Activated T-helper 1 cell treated with anti-CD3 and anti-CD28 coated beads, Interleukin-2, amount 50 U/mL, for 16 hours (primary cell): ENCODE data around the gene NDUFB4.
"Not testable (repeated sequence)": the region's sequence is repeated elsewhere in the genome, so short reads cannot be mapped to it uniquely, and the experiment has no call there.

Experiments used
- DNase-seq, 2 donors: peaks; one replicate each; pipeline ENCODE4 v3.0.0-alpha.2; 2020; ENCODE audit warnings: low read depth in 1 of 2, low spot score in 1 of 2

Gene NDUFB4

GRCh38 chr3:120569222-120570057 lies 26.7 kb upstream of the NDUFB4 start:
- no peak for DNase-seq

GRCh38 chr3:120572027-120572426 lies 24.1 kb upstream of the NDUFB4 start:
- DNase-seq: no peak

GRCh38 chr3:120587332-120587975 lies 8.7 kb upstream of the NDUFB4 start:
- no peak for DNase-seq

- DNase-seq: no peak
These were observed 384 bp upstream of the NDUFB4 start for GRCh38 chr3:120595788-120596115.

- DNase-seq: no peak
These were observed 702 bp downstream of the NDUFB4 start for GRCh38 chr3:120596853-120597223.

- DNase-seq: no peak
These were observed 1.4 kb downstream of the NDUFB4 start for GRCh38 chr3:120597445-120598049.

GRCh38 chr3:120599211-120599610 lies 3.1 kb downstream of the NDUFB4 start:
- DNase-seq: no peak

- no peak for DNase-seq
These were observed 5.4 kb downstream of the NDUFB4 start for GRCh38 chr3:120601554-120601953.

GRCh38 chr3:120602682-120603081 lies 6.5 kb downstream of the NDUFB4 start:
- DNase-seq: no peak

- no peak for DNase-seq
These were observed 8.2 kb downstream of the NDUFB4 start for GRCh38 chr3:120604382-120604781.

GRCh38 chr3:120604784-120605183 lies 8.6 kb downstream of the NDUFB4 start:
- no peak for DNase-seq

GRCh38 chr3:120608506-120608905 lies 12.4 kb downstream of the NDUFB4 start:
- no peak for DNase-seq

- DNase-seq: no peak
These were observed 18.6 kb downstream of the NDUFB4 start for GRCh38 chr3:120614765-120615164.

- no peak for DNase-seq
These were observed 19.9 kb downstream of the NDUFB4 start for GRCh38 chr3:120615847-120616609.

GRCh38 chr3:120616745-120617144 lies 20.6 kb downstream of the NDUFB4 start:
- DNase-seq: not testable (repeated sequence)

- DNase-seq: no peak
These were observed 26.3 kb downstream of the NDUFB4 start for GRCh38 chr3:120622457-120622856.

GRCh38 chr3:120622870-120623726 lies 27.0 kb downstream of the NDUFB4 start:
- DNase-seq: no peak

GRCh38 chr3:120623727-120624093 lies 27.6 kb downstream of the NDUFB4 start:
- no peak for DNase-seq

- DNase-seq: no peak
These were observed 29.0 kb downstream of the NDUFB4 start for GRCh38 chr3:120625159-120625586.

GRCh38 chr3:120634539-120634938 lies 38.4 kb downstream of the NDUFB4 start:
- DNase-seq: no peak
